ENCODE results near the gene CREBRF.
A peak's percentile ranks its signal among the peaks of the same experiment; 100 is the strongest.
"Not testable (repeated sequence)": the region's sequence is repeated elsewhere in the genome, so short reads cannot be mapped to it uniquely, and the experiment has no call there.

The CREBRF gene, protein sequence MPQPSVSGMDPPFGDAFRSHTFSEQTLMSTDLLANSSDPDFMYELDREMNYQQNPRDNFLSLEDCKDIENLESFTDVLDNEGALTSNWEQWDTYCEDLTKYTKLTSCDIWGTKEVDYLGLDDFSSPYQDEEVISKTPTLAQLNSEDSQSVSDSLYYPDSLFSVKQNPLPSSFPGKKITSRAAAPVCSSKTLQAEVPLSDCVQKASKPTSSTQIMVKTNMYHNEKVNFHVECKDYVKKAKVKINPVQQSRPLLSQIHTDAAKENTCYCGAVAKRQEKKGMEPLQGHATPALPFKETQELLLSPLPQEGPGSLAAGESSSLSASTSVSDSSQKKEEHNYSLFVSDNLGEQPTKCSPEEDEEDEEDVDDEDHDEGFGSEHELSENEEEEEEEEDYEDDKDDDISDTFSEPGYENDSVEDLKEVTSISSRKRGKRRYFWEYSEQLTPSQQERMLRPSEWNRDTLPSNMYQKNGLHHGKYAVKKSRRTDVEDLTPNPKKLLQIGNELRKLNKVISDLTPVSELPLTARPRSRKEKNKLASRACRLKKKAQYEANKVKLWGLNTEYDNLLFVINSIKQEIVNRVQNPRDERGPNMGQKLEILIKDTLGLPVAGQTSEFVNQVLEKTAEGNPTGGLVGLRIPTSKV

DNA sequence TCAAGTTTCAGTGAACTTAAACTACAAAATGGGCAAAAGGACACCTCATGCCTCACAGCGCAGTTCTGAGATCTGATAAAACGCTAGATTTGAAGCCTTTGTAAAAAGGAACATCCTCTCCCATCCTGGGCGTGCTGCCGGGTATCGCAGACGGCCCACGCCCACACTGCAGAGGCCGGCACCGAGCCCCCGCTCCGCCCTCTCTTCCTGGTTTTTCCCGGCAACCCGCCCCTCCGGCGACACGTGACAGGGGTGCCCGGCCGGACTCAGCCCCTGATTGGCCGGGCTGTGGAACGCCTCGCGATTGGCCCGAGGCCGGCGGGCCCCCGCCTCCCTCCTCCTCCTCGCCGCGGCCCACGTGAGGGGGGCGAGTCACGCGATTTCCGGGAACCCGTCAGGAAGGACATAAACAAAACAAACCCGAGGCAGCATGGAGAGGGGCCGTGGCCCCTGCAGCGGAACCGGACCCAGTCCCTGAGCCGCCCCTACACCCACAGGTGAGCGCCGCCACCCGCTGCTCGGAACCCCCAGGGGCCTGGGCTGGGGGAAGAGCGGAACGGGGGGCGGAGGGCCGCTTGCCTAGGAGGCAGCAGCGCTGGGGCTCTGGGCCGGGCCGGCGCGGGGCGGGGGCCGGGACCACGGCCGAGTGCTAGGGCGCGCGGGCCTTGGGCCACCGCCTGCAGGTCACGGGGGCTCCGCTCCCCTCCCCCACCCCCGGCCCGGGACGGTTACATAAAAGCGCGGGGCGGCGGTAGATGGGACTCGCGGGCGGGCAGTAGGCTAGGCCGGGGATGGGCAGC lies at the start of gene CREBRF:
TSS of gene CREBRF (plus strand) at position 370 of the 800 bp plus-strand sequence. CDS start 24,424 bp downstream, outside the sequence.
- in situ Hi-C loops (cut with MboI; ENCODE audit: low sequenced_read_pairs), result loop anchor here (5.0 kb wide), 1 partner anchor 74 kb away; the partner anchor contains the start of gene ATP6V0E1

DNA sequence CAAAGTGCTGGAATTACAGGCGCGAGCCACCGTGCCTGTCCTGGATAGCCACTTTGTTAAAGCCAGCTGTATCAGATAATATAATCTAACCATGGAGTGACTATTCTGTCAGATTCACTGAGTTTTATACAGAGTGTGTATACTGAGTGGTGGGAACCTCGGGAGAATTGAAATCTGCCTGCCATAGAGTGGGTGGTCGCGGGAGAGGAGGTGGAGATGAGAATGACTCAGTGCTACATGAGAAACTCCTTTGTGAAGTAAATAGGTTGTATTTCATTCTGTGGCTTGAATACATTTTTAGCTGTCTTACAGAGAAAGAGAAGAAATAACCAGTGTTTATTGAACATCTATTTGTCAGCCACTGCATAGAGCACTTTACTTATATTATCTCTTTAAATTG lies 46.1 kb upstream of the CREBRF start:
- Histone ChIP-seq H3K4me1 (no peaks in the 10 kb centered on the region), H3K36me3 (replicated peaks) (no peaks in the 10 kb centered on the region; the same call in 1 of the 2 replicates), H3K4me3 (no peak overlapping the region), H3K27me3 (ENCODE audit: low read depth) (no peaks in the 10 kb centered on the region), H3K9me3 (no peaks in the 10 kb centered on the region)
- in situ Hi-C loops (cut with MboI; ENCODE audit: low sequenced_read_pairs), result no loop called here
- no peak for DNase-seq (ENCODE audit: low spot score in 2 of 2)

More for the DNA sequence above, at the start of gene CREBRF:
- H3K4me3 ChIP-seq, result peak within 1 kb of the TSS; percentile 69
- H3K36me3 ChIP-seq (replicated peaks), result no peaks in the 10 kb centered on the region
- peak; percentile 94 to 98 for DNase-seq (ENCODE audit: low spot score in 2 of 2)
- no peaks in the 10 kb centered on the region for H3K4me1 ChIP-seq
- H3K27me3 ChIP-seq (ENCODE audit: low read depth), result no peaks in the 10 kb centered on the region
- no peaks in the 10 kb centered on the region for H3K9me3 ChIP-seq

DNA sequence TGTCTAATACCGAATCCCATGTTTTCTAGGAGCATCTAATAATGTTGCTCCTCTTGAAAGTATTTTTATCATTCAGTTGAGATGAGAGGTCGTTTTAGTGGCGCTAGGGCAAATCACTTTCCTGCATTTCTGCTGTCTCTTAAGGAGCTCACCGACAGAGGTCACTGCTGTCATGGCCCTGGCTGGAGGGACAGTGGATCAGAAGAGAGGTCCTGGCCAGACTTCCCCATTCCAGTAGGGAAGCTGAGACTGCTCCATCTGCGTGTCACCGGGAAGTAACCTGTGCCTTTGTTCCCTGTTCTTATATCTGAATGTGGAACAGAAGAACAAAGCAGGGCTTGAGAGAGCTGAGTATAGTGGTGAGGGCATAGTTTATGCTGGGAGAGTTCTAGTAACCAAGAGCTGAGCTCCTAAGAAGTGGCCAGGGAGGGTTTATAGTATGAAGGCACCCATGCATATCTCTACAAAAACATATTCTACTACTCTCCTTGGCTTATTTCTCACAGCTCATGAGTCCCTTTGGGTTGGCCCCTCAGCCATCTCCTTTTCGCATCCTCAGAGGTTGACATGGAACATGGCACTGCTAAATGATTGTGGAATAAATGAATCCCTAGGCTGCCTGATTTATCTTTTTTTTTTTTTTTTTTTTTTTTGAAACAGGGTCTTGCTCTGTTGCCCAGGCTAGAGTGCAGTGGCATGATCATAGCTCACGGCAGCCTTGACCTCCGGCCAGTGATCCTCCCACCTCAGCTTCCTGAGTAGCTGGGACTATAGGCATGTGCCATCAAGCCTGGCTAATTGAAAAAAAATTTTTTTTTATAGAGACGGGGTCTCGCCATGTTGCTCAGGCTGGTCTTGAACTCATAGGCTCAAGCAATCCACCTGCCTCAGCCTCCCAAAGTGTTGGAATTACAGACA lies 45.3 kb upstream of the CREBRF start:
- Histone ChIP-seq H3K4me1 (no peaks in the 10 kb centered on the region), H3K36me3 (replicated peaks) (no peaks in the 10 kb centered on the region; the same call in 1 of the 2 replicates), H3K9me3 (no peaks in the 10 kb centered on the region), H3K4me3 (no peak overlapping the region), H3K27me3 (ENCODE audit: low read depth) (no peaks in the 10 kb centered on the region)
- DNase-seq (ENCODE audit: low spot score in 2 of 2), result no peak
- in situ Hi-C loops (cut with MboI; ENCODE audit: low sequenced_read_pairs), result no loop called here

- in situ Hi-C loops (cut with MboI; ENCODE audit: low sequenced_read_pairs), result no loop called here
Measured at GRCh38 chr5:173011566-173011965, 44.6 kb upstream of the CREBRF start.

GRCh38 chr5:173012882-173013281 lies 43.3 kb upstream of the CREBRF start:
- Histone ChIP-seq H3K4me3 (no peak overlapping the region), H3K4me1 (no peaks in the 10 kb centered on the region; the same call in 1 of the 2 replicates), H3K27me3 (ENCODE audit: low read depth) (no peaks in the 10 kb centered on the region), H3K9me3 (no peaks in the 10 kb centered on the region), H3K36me3 (replicated peaks) (no peaks in the 10 kb centered on the region; the same call in 1 of the 2 replicates)
- in situ Hi-C loops (cut with MboI; ENCODE audit: low sequenced_read_pairs), result no loop called here
- no peak for DNase-seq (ENCODE audit: low spot score in 2 of 2)

More at GRCh38 chr5:173011566-173011965, 44.6 kb upstream of the CREBRF start:
- Histone ChIP-seq H3K36me3 (replicated peaks) (no peaks in the 10 kb centered on the region; the same call in 1 of the 2 replicates), H3K4me3 (no peak overlapping the region), H3K9me3 (no peaks in the 10 kb centered on the region), H3K4me1 (no peaks in the 10 kb centered on the region; the same call in 1 of the 2 replicates), H3K27me3 (ENCODE audit: low read depth) (no peaks in the 10 kb centered on the region)
- DNase-seq (ENCODE audit: low spot score in 2 of 2), result no peak

DNA sequence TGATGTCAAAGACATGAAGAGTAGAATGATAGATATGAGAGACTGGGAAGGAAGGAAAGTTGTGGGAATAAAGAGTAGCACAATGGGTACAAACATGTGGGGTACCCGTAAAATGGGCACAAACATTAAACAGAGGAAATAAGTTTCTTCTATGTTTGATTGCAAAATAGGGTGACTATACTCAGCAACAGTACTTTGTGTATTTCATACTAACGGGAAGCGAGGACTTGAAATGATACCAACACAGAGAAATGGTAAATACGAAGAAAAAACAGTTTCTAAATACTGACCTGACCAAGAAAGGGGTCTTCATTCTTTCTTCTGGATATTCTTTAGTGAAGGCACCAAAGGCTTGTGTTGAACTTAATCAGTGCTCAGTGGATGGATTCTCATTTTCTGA lies 41.5 kb upstream of the CREBRF start:
- H3K4me3 ChIP-seq, result no peak overlapping the region
- H3K4me1 ChIP-seq, result no peaks in the 10 kb centered on the region; the same call in 1 of the 2 replicates
- no peaks in the 10 kb centered on the region for H3K9me3 ChIP-seq
- DNase-seq (ENCODE audit: low spot score in 2 of 2), result no peak
- H3K27me3 ChIP-seq (ENCODE audit: low read depth), result no peaks in the 10 kb centered on the region
- in situ Hi-C loops (cut with MboI; ENCODE audit: low sequenced_read_pairs), result no loop called here
- H3K36me3 ChIP-seq (replicated peaks), result no peaks in the 10 kb centered on the region; the same call in none of the 2 replicates

DNA sequence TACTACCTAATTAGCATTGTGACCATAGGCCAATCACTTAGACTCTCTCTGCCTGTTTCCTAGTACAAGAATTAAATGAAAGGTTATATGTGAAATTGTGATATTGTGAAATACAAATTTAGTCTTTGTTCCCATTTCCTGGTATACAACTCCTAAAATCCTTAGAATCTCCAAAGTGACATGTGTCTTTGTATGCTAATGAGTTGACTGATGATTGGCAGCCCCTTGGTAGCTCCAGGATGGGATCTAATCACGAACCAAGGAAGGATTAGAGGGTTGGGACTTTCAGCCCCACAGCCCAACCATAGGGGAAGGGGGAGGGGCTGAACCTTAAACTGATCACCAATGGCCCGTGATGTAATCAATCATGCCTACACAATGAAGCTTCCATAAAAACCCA lies 41.0 kb upstream of the CREBRF start:
- Histone ChIP-seq H3K36me3 (replicated peaks) (peaks cover 5% of the 10 kb centered on the region), H3K4me3 (no peak overlapping the region), H3K9me3 (no peaks in the 10 kb centered on the region), H3K27me3 (ENCODE audit: low read depth) (no peaks in the 10 kb centered on the region), H3K4me1 (no peaks in the 10 kb centered on the region; the same call in 1 of the 2 replicates)
- in situ Hi-C loops (cut with MboI; ENCODE audit: low sequenced_read_pairs), result no loop called here
- no peak for DNase-seq (ENCODE audit: low spot score in 2 of 2)

GRCh38 chr5:173015598-173016455 lies 40.3 kb upstream of the CREBRF start:
- H3K27me3 ChIP-seq (ENCODE audit: low read depth), result no peaks in the 10 kb centered on the region
- peaks cover 10% of the 10 kb centered on the region for H3K36me3 ChIP-seq (replicated peaks)
- in situ Hi-C loops (cut with MboI; ENCODE audit: low sequenced_read_pairs), result no loop called here
- no peaks in the 10 kb centered on the region; the same call in 1 of the 2 replicates for H3K4me1 ChIP-seq
- no peaks in the 10 kb centered on the region for H3K9me3 ChIP-seq
- DNase-seq (ENCODE audit: low spot score in 2 of 2), result no peak
- H3K4me3 ChIP-seq, result no peak overlapping the region

DNA sequence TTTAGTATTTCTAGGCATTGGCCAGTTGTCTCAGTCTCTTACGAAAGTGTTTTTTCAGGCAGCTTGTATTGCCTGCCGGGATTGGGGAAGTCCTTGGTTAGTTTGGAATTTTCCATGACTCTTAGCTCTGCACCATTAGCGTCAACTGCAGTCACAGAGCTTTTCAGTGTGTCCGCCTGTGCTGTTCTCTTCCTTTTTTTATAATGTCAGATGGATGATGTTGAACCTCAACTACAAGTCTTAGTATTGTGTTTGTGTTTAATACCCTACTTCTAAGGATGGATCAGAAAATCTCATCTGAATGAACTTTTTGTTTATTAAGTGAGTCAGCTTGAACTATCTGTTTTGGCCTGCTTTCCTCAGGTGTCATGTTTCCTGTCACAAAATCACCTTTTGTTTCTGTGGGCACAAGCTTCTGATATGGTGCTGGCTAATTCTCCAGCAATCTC lies 39.5 kb upstream of the CREBRF start:
- in situ Hi-C loops (cut with MboI; ENCODE audit: low sequenced_read_pairs), result no loop called here
- H3K4me3 ChIP-seq, result no peak overlapping the region

GRCh38 chr5:173017087-173017486 lies 39.1 kb upstream of the CREBRF start:
- H3K9me3 ChIP-seq; in situ Hi-C loops (cut with MboI; ENCODE audit: low sequenced_read_pairs); H3K4me1 ChIP-seq; DNase-seq (ENCODE audit: low spot score in 2 of 2); H3K4me3 ChIP-seq; H3K27me3 ChIP-seq (ENCODE audit: low read depth): not testable (repeated sequence)
- peaks cover 13% of the 10 kb centered on the region for H3K36me3 ChIP-seq (replicated peaks)

More for the DNA sequence above, 39.5 kb upstream of the CREBRF start:
- Histone ChIP-seq H3K27me3 (ENCODE audit: low read depth) (no peaks in the 10 kb centered on the region), H3K4me1 (no peaks in the 10 kb centered on the region; the same call in 1 of the 2 replicates), H3K36me3 (replicated peaks) (peaks cover 13% of the 10 kb centered on the region), H3K9me3 (no peaks in the 10 kb centered on the region)
- no peak for DNase-seq (ENCODE audit: low spot score in 2 of 2)

DNA sequence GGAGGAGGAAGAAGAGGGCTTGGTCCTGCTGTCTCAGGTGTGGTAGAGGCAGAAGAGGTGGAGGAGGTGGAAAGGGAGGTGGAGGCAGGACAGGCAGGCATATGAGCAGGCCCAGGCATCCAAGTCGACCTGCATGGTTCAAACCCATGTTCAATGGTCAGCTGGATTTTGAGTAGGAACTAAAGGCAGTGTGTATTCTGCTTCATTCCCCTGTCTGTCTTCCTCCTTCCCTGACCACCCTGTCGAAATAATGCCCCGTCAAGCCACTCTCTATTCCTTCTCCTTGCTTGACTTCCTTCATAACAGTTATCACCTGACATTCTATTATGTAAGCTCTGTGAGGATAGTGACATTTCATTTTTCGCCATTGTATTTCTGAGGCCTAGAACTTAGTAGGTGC lies 37.8 kb upstream of the CREBRF start:
- Histone ChIP-seq H3K9me3 (no peaks in the 10 kb centered on the region), H3K4me1 (no peaks in the 10 kb centered on the region; the same call in 1 of the 2 replicates), H3K4me3 (no peak overlapping the region), H3K27me3 (ENCODE audit: low read depth) (no peaks in the 10 kb centered on the region), H3K36me3 (replicated peaks) (peaks cover 16% of the 10 kb centered on the region)
- no peak for DNase-seq (ENCODE audit: low spot score in 2 of 2)
- in situ Hi-C loops (cut with MboI; ENCODE audit: low sequenced_read_pairs), result no loop called here

GRCh38 chr5:173020154-173020581 lies 36.0 kb upstream of the CREBRF start:
- H3K36me3 ChIP-seq (replicated peaks), result peaks cover 20% of the 10 kb centered on the region
- DNase-seq (ENCODE audit: low spot score in 2 of 2), result no peak
- no peaks in the 10 kb centered on the region for H3K27me3 ChIP-seq (ENCODE audit: low read depth)
- H3K9me3 ChIP-seq, result no peaks in the 10 kb centered on the region
- no peak overlapping the region for H3K4me3 ChIP-seq
- H3K4me1 ChIP-seq, result no peaks in the 10 kb centered on the region; the same call in 1 of the 2 replicates
- in situ Hi-C loops (cut with MboI; ENCODE audit: low sequenced_read_pairs), result no loop called here
